Thyroid gland (tissue), 4 donors: ENCODE results near the gene SLC12A2.

ENCODE experiments used
- POLR2A ChIP-seq, 2 donors: fragments of 450-650 bp; IDR thresholded peaks; one replicate each; pipeline ENCODE4 v1.6.1; 2017; ENCODE audit warnings: antibody characterized with exemption in 2 of 2, mild to moderate bottlenecking in 2 of 2, moderate library complexity in 1 of 2
- TF ChIP-seq, protein P1 (sequence below), 6 experiments: fragments of 200-600 bp in 3 of 6; fragments of 450-650 bp in 3 of 6; sonication (generic) in 3 of 6; IDR thresholded peaks; one replicate each; pipeline ENCODE4 v1.5.1; 2016 to 2019; ENCODE audit warnings: antibody characterized with exemption in 6 of 6, mild to moderate bottlenecking in 2 of 6, inconsistent platforms in 1 of 6, moderate library complexity in 1 of 6

- TF ChIP-seq, protein P1, sequence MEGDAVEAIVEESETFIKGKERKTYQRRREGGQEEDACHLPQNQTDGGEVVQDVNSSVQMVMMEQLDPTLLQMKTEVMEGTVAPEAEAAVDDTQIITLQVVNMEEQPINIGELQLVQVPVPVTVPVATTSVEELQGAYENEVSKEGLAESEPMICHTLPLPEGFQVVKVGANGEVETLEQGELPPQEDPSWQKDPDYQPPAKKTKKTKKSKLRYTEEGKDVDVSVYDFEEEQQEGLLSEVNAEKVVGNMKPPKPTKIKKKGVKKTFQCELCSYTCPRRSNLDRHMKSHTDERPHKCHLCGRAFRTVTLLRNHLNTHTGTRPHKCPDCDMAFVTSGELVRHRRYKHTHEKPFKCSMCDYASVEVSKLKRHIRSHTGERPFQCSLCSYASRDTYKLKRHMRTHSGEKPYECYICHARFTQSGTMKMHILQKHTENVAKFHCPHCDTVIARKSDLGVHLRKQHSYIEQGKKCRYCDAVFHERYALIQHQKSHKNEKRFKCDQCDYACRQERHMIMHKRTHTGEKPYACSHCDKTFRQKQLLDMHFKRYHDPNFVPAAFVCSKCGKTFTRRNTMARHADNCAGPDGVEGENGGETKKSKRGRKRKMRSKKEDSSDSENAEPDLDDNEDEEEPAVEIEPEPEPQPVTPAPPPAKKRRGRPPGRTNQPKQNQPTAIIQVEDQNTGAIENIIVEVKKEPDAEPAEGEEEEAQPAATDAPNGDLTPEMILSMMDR (IDR thresholded peaks at IDR 0.05) = no peak
- no peak for TF ChIP-seq POLR2A (IDR thresholded peaks at IDR 0.05)
Observed at GRCh38 chr5:128097781-128098180, 14.2 kb downstream of the SLC12A2 start.
